Omental fat pad (tissue), 4 donors: ENCODE data around the gene PCNX3. TPM values are rescaled to one million over a fixed set of nuclear protein-coding genes. Genes with fewer than 3 reads are reported as not detected.

ENCODE experiments used
- ATAC-seq: fragments of 150-250 bp; one replicate; pipeline ENCODE4 v1.9.1; 2016; ENCODE audit warnings: mild to moderate bottlenecking, moderate library complexity; ENCODE audit not compliant: low FRiP score
- DNase-seq: peaks from one replicate; pipeline ENCODE4 v3.0.0-alpha.2; 2019; ENCODE audit warnings: low spot score
- total RNA-seq, 4 donors: library from RNA; depleted of rRNA; stranded (reverse); fragments of >200 nt; gene quantifications; one replicate each; pipeline ENCODE4 v1.1.0, GENCODE V29; 2016
- TF ChIP-seq, protein P1 (sequence below), 3 donors: fragments of 450-650 bp; IDR thresholded peaks; one replicate each; pipeline ENCODE4 v1.5.1; 2016 to 2017; ENCODE audit warnings: antibody characterized with exemption in 3 of 3, mild to moderate bottlenecking in 3 of 3, moderate library complexity in 2 of 3

Gene PCNX3
- total RNA-seq, result 10 to 100 TPM; 15.8 to 25.1 (median 20.7) TPM

DNA sequence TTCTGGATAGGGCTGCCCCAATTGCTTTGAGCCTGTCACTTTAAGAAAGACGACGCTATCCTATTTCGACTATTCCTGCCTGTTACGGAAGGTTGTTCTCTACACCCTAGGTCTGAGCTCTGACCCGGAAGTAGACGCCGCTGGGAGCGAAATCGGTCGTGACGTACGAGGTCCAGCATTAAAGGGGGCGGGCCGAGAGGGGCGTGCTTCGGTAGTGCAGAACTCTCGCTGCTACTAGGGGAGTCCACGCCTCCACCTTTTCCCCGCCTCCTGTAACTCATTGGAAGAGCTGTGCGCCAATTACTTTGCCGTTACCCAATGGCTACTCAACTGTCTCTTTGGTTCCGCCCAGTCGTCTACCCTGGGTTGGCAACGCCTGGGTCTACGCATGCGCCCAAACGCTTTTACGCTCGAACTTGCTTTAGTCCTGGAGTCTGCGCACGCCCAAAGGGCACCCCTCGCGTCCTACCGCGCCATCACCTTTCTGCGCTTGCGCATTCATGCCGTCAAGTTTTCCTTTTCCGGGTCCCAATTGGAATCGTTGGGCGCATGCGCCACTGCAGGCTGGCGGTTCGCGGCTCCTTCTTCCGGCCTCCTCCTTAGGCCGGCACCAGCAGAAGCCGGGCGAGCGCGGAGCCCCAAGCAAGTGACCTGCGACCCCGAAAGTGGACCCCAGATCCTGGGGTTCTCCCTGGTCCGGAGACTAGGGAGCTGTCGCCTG is at the start of gene PCNX3:
Gene PCNX3, plus strand, starts transcription at position 548 of the 721 bp plus-strand sequence. CDS start 536 bp downstream, outside the sequence.
- TF ChIP-seq, protein P1, sequence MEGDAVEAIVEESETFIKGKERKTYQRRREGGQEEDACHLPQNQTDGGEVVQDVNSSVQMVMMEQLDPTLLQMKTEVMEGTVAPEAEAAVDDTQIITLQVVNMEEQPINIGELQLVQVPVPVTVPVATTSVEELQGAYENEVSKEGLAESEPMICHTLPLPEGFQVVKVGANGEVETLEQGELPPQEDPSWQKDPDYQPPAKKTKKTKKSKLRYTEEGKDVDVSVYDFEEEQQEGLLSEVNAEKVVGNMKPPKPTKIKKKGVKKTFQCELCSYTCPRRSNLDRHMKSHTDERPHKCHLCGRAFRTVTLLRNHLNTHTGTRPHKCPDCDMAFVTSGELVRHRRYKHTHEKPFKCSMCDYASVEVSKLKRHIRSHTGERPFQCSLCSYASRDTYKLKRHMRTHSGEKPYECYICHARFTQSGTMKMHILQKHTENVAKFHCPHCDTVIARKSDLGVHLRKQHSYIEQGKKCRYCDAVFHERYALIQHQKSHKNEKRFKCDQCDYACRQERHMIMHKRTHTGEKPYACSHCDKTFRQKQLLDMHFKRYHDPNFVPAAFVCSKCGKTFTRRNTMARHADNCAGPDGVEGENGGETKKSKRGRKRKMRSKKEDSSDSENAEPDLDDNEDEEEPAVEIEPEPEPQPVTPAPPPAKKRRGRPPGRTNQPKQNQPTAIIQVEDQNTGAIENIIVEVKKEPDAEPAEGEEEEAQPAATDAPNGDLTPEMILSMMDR (IDR thresholded peaks at IDR 0.05), result no peak
- DNase-seq (peak; percentile 99), ATAC-seq (peak; percentile 87)

DNA sequence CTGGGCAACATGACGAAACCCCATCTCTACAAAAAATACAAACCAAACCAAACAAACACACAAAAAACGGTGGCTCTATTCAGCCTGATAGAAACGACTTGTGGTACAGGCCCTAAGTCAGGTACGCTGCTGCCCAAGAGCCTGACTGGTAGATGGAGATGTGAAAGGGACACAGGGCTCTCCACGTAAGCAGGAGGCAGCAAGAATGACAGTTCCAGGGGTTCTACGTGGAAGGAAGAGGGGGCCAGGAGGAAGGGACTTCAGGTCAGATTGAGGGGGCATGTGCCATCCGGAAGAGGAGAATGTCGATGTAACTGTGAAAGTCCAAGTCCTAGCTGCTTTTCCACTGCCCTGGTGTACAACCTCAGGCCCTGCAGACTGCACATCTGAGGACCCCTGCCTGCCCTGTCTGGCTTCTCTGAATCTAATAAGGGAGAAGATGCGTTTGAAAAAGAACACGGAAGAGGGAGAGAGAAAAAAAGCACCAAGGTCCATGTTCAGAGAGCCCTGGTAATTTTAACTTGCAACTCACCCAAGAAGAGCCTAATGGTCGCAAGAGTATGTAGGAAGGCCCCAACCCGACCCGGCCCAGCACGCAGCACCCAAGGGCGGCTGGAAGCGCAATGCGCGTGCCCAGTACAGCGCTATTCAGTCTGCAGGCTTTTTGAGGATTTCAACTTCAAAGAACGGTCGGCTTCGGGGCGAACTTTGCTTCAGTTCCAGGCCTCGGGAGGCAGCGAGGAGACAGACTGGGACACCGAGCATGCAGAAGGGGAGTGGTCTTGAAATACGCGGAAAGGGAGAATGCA is 46.2 kb upstream of the PCNX3 start:
- ATAC-seq (peak; percentile 2), DNase-seq (no peak)
- TF ChIP-seq, protein P1 (IDR thresholded peaks at IDR 0.05), result no peak

DNA sequence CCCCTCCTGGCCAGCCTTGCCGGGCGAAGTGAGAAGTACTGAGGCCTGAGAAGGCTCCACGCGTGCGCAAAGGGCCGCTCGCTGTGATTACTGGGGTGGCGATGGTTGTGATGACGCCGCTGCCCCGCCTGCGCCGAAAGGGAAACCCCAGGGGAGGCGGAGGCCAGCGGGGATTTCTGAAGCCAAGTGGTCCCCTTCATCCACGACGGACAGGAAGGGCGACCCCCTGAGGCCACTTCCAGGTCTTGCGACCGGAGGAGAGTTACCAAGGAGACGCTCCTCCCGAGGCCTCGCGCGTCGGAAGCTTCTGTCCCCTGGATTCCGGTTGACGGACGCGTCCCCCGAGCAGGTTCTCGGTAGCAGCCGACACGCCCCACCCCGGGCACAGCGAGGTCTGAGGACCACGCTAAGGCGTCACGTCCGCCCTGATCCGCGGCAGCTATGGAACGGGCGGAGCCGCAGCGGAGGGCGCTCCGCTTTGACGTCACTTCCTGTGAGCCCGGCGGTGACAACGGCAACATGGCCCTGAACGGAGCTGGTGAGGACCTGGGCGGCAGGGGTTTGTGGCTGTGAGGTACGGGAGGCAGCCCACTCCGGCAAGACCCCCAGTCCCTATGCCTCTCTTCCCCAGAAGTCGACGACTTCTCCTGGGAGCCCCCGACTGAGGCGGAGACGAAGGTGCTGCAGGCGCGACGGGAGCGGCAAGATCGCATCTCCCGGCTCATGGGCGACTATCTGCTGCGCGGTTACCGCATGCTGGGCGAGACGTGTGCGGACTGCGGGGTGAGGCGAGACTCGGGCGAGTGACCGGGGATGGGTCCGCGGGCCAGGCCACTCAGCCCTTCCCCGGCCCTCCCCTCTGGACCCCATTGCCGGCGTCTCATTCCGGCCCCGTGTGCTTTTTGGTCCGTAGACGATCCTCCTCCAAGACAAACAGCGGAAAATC is 45.3 kb upstream of the PCNX3 start, which contains the start of gene ZNRD2:
Gene ZNRD2, plus strand, starts transcription at position 505 of the 946 bp plus-strand sequence. Its CDS starts 15 bp downstream, at position 520.
- DNase-seq (peak; percentile 92), ATAC-seq (peak; percentile 77)
- TF ChIP-seq, protein P1 (IDR thresholded peaks at IDR 0.05), result no peak

DNA sequence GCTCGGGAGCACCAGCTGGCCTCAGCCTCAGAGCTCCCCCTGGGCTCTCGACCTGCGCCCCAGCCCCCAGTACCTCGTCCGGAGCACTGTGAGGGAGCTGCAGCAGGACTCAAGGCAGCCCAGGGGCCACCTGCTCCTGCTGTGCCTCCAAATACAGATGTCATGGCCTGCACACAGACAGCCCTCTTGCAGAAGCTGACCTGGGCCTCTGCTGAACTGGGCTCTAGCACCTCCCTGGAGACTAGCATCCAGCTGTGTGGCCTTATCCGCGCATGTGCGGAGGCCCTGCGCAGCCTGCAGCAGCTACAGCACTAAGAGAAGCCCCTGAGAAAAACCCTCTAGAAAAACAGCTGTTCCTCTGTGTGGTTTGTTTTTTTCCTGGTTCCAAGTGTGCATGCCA is 44.2 kb upstream of the PCNX3 start:
- ATAC-seq (no peak), DNase-seq (no peak)
- TF ChIP-seq, protein P1 (IDR thresholded peaks at IDR 0.05), result no peak

DNA sequence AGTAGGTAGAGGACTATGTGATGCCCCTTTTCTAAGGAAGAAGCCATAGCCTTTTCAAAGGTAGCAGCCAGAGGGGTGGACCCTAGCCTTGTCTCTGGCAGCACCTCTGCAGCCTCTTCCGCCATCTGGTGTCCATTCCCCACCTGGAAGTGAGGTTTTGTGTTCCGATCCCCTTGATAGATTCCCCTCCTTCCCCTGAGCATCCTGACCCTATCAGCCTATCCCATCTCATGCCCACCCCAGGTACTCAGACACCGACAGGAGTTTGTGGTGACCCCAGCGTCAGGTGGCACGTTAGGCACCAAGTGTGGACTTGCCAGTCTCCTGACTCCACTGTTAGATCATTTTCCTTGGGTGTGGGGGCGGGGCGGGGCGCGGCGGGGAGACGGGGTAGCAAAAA is 43.6 kb upstream of the PCNX3 start:
- DNase-seq (no peak), ATAC-seq (no peak)
- TF ChIP-seq, protein P1 (IDR thresholded peaks at IDR 0.05), result no peak

DNA sequence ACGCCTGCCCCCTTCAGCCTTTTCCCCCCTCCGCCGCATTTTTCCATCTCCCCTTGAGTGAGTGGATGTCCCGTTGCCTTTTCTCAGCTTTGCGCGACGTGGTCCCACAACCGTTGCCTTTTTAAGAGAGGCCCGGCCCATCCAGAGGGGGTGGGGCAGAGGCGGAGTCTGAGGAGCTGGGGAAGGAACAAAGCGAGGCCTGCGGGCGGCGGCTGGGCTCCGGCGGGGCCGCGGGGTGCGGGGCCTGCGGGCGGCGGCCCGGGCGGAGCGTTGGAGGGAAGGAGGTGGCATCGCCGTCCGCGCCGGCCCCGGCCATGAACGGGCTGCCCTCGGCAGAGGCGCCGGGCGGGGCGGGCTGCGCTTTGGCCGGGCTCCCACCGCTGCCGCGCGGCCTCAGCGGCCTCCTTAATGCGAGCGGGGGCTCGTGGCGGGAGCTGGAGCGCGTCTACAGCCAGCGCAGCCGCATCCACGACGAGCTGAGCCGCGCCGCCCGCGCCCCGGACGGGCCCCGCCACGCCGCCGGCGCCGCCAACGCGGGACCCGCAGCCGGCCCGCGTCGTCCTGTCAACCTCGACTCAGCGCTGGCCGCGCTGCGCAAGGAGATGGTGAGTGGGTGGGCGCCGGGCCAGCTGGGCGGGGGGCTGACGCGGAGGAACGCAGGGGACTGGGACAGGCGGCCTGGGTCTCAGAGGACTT is 43.1 kb upstream of the PCNX3 start, which contains the start of gene FAM89B:
Gene FAM89B, plus strand, starts transcription at position 183 of the 696 bp plus-strand sequence. Its CDS starts 132 bp downstream, at position 315.
- DNase-seq (peak; percentile 82), ATAC-seq (peak; percentile 26)
- TF ChIP-seq, protein P1 (IDR thresholded peaks at IDR 0.05), result no peak
